Neutrophil (primary cell): ENCODE results near the gene XYLT1.

Source experiments
- H3K27ac ChIP-seq: fragments of 200-600 bp; sonication (generic); 2 replicates; pipeline ENCODE4 v1.5.1; 2016; ENCODE audit warnings: mild to moderate bottlenecking, moderate library complexity
- H3K27me3 ChIP-seq: fragments of 200-600 bp; sonication (generic); 2 replicates; pipeline ENCODE4 v1.6.0; 2016; ENCODE audit warnings: mild to moderate bottlenecking
- H3K36me3 ChIP-seq: fragments of 200-600 bp; sonication (generic); 2 replicates; pipeline ENCODE4 v1.5.1; 2017
- H3K4me1 ChIP-seq, 2 experiments: fragments of 200-600 bp in 1 of 2; sonication (generic) in 1 of 2; 1 replicate in 1 of 2; 2 replicates in 1 of 2; pipeline versions ENCODE4 v1.5.1 to v1.6.1; 2013 to 2016; ENCODE audit warnings: low read depth in 1 of 2, low read length in 1 of 2, mild to moderate bottlenecking in 1 of 2, moderate library complexity in 1 of 2; ENCODE audit not compliant: control insufficient read depth in 1 of 2, insufficient read depth in 1 of 2
- H3K4me3 ChIP-seq, 2 experiments: fragments of 200-600 bp in 1 of 2; sonication (generic) in 1 of 2; 1 replicate in 1 of 2; 2 replicates in 1 of 2; pipeline ENCODE4 v1.5.1; 2013 to 2016; ENCODE audit warnings: low read depth in 1 of 2, low read length in 1 of 2, mild to moderate bottlenecking in 1 of 2, moderate library complexity in 1 of 2
- H3K9me3 ChIP-seq: fragments of 200-600 bp; sonication (generic); 2 replicates; pipeline ENCODE4 v1.5.1; 2016
- CTCF ChIP-seq: fragments of 200-600 bp; sonication (generic); IDR thresholded peaks from 2 replicates; pipeline ENCODE4 v1.5.1; 2016; ENCODE audit warnings: antibody characterized with exemption

XYLT1 gene

GRCh38 chr16:17286443-17286842 is 184.3 kb downstream of the XYLT1 start:
- H3K27ac ChIP-seq = no peak overlapping the region
- TF ChIP-seq CTCF = no peak
- peaks cover 9 to 14% of the 10 kb centered on the region in 2 experiments for H3K4me1 ChIP-seq
- H3K4me3 ChIP-seq = no peak overlapping the region
- H3K36me3 ChIP-seq = no peaks in the 10 kb centered on the region
- H3K9me3 ChIP-seq = no peaks in the 10 kb centered on the region
- H3K27me3 ChIP-seq = no peaks in the 10 kb centered on the region

DNA sequence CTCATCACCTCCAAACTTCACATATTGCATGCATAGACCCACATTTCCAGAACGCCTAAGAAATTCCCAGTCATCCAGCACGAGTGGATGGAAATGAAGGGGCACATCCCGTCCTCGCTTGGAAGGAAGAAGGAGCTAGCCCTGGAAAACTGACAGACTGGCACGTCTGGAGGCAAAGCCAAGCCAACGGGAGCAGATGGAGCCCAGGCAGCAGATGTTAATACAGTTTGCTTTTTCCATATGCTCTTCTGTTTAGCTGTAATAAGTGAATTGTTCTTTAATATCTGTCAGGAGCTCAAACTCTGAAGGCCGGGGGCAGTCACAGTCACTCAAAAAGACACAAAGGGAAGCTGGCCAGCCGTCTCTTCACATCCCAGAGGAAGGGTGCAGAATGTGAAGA is 187.7 kb downstream of the XYLT1 start:
- Histone ChIP-seq H3K27ac (no peak overlapping the region), H3K4me3 (no peak overlapping the region), H3K4me1 (peaks cover 9 to 20% of the 10 kb centered on the region in 2 experiments), H3K27me3 (no peaks in the 10 kb centered on the region), H3K9me3 (no peaks in the 10 kb centered on the region), H3K36me3 (no peaks in the 10 kb centered on the region)
- no peak for TF ChIP-seq CTCF

DNA sequence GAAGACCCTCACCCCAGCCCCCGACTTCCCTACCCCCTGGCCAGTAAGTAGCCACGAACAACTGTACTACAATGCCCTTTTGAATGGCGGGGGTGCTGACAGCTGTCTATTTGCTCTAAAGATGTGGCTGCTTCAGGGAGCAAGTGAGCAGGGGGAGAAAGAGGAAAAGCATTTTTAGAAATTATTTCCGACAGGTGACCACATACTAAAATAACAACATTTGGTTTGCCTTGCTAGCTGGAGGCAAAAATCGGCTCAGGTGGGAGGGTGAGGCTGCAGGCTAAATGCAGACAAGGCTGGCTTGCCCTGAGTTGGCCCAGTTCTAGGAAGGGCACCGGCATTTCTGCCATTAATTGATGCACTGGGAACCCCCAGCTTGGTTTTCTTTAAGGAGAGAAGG is 188.5 kb downstream of the XYLT1 start:
- Histone ChIP-seq H3K9me3 (no peaks in the 10 kb centered on the region), H3K27ac (no peak overlapping the region), H3K4me1 (peaks cover 9 to 20% of the 10 kb centered on the region in 2 experiments), H3K27me3 (no peaks in the 10 kb centered on the region), H3K4me3 (no peak overlapping the region), H3K36me3 (no peaks in the 10 kb centered on the region)
- TF ChIP-seq CTCF = no peak

DNA sequence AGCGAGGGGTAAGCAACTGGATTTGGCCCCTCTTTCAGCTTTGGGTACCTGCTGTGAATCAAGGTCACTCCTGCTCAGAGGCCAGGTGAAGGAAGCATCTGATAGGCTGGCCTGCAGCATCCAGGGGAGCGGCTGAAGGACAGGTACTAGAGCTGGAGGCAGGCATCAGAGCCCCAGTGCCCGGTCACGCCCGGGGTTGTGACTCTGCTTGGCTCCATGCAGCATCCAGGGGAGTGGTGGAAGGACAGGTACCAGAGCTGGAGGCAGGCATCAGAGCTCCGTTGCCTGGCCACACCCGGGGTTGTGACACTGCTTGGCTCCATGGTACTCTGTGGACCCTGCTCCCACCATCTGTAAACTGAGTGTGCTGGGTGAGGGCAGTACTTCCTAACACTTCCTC is 189.7 kb downstream of the XYLT1 start:
- H3K36me3 ChIP-seq = no peaks in the 10 kb centered on the region
- peaks cover 9 to 20% of the 10 kb centered on the region in 2 experiments for H3K4me1 ChIP-seq
- no peak overlapping the region for H3K27ac ChIP-seq
- no peaks in the 10 kb centered on the region for H3K27me3 ChIP-seq
- no peak for TF ChIP-seq CTCF
- H3K9me3 ChIP-seq = no peaks in the 10 kb centered on the region
- H3K4me3 ChIP-seq = no peak overlapping the region

GRCh38 chr16:17278988-17279387 is 191.8 kb downstream of the XYLT1 start:
- no peaks in the 10 kb centered on the region for H3K9me3 ChIP-seq
- H3K27me3 ChIP-seq = no peaks in the 10 kb centered on the region
- no peak overlapping the region for H3K4me3 ChIP-seq
- no peaks in the 10 kb centered on the region for H3K36me3 ChIP-seq
- H3K4me1 ChIP-seq = peaks cover 9 to 29% of the 10 kb centered on the region in 2 experiments
- H3K27ac ChIP-seq = no peak overlapping the region
- no peak for TF ChIP-seq CTCF

- TF ChIP-seq CTCF = no peak
- Histone ChIP-seq H3K27me3 (no peaks in the 10 kb centered on the region), H3K36me3 (no peaks in the 10 kb centered on the region), H3K27ac (no peak overlapping the region), H3K9me3 (no peaks in the 10 kb centered on the region), H3K4me1 (peaks cover 9 to 27% of the 10 kb centered on the region in 2 experiments), H3K4me3 (no peak overlapping the region)
Measured at GRCh38 chr16:17277981-17278381, 192.8 kb downstream of the XYLT1 start.
